ENCODE data around the gene GLYATL3. TPM values are rescaled to one million over a fixed set of nuclear protein-coding genes. Genes with fewer than 3 reads are reported as not detected.

The GLYATL3 gene
- total RNA-seq, 4 donors from 2014 or later: not detected

DNA sequence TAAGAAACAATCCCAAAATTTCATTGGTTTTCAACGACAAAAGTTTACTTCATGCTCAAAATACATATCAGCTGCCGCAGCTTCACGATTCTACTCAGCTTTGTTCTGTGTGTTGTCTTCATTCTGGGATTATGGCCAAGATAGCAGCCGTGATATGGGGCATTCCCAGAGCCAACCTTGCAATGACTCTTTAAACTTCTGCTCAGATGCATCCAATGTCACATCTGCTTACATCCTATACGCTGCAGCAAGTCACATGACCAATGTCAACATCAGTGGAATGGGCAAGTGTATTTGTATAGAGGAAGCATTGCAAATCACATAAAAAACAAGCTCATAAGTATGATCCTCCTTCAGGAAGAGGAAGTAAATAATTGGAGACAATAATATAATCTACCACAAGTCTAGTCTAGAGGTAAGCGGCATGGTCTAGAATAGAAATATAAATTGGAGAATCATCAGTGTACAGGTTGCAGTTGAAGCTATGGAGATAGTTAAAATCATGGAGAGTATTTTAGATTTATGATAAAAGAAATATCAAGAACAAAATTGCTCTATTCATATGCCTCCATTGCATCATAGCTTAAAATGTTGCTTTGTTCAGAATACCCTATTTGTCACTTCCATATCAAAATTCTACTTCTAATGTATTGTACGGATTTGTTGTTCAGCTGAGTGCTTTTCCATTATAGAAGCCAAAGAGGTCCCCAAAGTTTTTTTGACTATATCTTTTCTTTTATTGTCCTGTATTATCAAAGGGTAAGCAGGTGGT is 43.5 kb downstream of the GLYATL3 start:
- in situ Hi-C loops (cut with MboI; ENCODE audit: low sequenced_read_pairs in 4 of 4): loop anchor here in 1 of 4 donors (25.0 kb wide), 1 partner anchor 294 kb away; no protein-coding TSS in a partner anchor
- Histone ChIP-seq H3K4me1 (no peaks in the 10 kb centered on the region), H3K27me3 (no peaks in the 10 kb centered on the region), H3K36me3 (no peaks in the 10 kb centered on the region), H3K4me3 (no peak overlapping the region), H3K9me3 (no peaks in the 10 kb centered on the region), H3K27ac (no peak overlapping the region)
- ATAC-seq: no peak
- no peak for TF ChIP-seq POLR2A (IDR thresholded peaks at IDR 0.05)
- TF ChIP-seq, protein P1, sequence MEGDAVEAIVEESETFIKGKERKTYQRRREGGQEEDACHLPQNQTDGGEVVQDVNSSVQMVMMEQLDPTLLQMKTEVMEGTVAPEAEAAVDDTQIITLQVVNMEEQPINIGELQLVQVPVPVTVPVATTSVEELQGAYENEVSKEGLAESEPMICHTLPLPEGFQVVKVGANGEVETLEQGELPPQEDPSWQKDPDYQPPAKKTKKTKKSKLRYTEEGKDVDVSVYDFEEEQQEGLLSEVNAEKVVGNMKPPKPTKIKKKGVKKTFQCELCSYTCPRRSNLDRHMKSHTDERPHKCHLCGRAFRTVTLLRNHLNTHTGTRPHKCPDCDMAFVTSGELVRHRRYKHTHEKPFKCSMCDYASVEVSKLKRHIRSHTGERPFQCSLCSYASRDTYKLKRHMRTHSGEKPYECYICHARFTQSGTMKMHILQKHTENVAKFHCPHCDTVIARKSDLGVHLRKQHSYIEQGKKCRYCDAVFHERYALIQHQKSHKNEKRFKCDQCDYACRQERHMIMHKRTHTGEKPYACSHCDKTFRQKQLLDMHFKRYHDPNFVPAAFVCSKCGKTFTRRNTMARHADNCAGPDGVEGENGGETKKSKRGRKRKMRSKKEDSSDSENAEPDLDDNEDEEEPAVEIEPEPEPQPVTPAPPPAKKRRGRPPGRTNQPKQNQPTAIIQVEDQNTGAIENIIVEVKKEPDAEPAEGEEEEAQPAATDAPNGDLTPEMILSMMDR (IDR thresholded peaks at IDR 0.05 in 4 of 5, conservative IDR thresholded peaks at IDR 0.05 in 1 of 5): no peak
- DNase-seq: no peak
- intact Hi-C loops (cut with DNase I; ENCODE audit: low total_unique reads): no loop called here

DNA sequence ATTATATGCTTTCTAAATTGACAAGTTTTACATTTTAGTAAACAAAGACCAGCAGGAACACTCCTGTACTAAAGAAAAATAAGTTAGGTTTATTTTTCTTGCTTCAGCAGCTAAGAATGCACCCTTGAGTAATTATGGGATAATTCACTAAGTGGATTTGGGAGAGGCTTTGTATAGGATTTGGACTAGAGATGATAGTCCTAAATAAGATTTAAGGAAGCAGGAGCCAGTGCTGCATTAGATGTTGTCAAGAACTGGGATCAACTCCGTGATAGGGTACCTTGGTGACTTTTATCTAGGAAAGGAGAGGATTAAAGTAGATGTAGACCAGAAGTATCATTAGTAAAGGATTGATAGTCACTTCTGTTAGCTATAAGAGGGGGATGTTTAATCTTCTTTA is 46.6 kb downstream of the GLYATL3 start:
- H3K4me3 ChIP-seq: no peak overlapping the region
- peaks cover 0 to 9% of the 10 kb centered on the region in 2 donors for H3K4me1 ChIP-seq
- no peak for DNase-seq
- peaks cover 12 to 15% (median 15%) of the 10 kb centered on the region in 3 donors for H3K27me3 ChIP-seq
- ATAC-seq: no peak
- in situ Hi-C loops (cut with MboI; ENCODE audit: low sequenced_read_pairs in 4 of 4): loop anchor here in 1 of 4 donors (25.0 kb wide), 1 partner anchor 291 kb away; no protein-coding TSS in a partner anchor
- H3K36me3 ChIP-seq: no peaks in the 10 kb centered on the region
- TF ChIP-seq, protein P1 (IDR thresholded peaks at IDR 0.05 in 4 of 5, conservative IDR thresholded peaks at IDR 0.05 in 1 of 5): no peak
- no peak for TF ChIP-seq POLR2A (IDR thresholded peaks at IDR 0.05)
- intact Hi-C loops (cut with DNase I; ENCODE audit: low total_unique reads): no loop called here
- no peak overlapping the region for H3K27ac ChIP-seq
- no peaks in the 10 kb centered on the region for H3K9me3 ChIP-seq

DNA sequence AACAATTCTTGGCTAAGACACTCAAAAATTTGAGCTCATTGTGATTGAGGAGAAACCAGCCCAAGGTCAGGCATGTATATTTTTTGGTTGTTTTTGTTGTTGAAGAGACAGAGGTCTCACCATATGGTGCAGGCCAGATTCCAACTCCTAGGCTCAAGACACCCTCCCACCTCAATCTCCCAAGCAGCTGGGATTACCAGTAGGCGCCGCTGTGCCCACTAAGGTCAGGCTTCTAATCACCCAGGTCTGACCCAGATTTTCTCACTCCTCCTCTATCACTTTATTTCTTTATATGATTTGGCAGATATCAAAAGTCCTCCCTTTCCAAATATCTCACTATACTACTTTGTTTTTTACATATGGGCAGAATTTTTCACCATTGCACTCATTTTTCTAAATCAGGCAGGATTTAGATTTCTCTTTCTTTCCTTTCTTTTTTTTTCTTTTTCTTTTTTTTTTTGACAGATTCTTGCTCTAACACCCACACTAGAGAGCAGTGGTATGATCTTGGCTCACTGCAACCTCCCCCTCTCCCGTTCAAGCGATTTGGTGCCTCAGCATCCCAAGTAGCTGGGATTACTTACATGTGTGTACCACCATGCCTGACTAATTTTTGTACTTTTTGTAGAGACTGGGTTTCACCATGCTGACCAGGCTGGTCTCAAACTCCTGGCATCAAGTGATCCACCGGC is 49.0 kb downstream of the GLYATL3 start:
- intact Hi-C loops (cut with DNase I; ENCODE audit: low total_unique reads) (no loop called here), in situ Hi-C loops (cut with MboI; ENCODE audit: low sequenced_read_pairs in 4 of 4) (loop anchor here in 1 of 4 donors (25.0 kb wide), 1 partner anchor 289 kb away; no protein-coding TSS in a partner anchor)
- TF ChIP-seq, protein P1 (IDR thresholded peaks at IDR 0.05 in 4 of 5, conservative IDR thresholded peaks at IDR 0.05 in 1 of 5): no peak
- TF ChIP-seq POLR2A (IDR thresholded peaks at IDR 0.05): no peak
- Histone ChIP-seq H3K4me3 (no peak overlapping the region), H3K9me3 (no peaks in the 10 kb centered on the region), H3K27ac (no peak overlapping the region), H3K27me3 (peaks cover 13 to 21% (median 20%) of the 10 kb centered on the region in 3 donors), H3K36me3 (no peaks in the 10 kb centered on the region), H3K4me1 (peaks cover 0 to 10% of the 10 kb centered on the region in 2 donors)
- ATAC-seq (no peak), DNase-seq (no peak)

DNA sequence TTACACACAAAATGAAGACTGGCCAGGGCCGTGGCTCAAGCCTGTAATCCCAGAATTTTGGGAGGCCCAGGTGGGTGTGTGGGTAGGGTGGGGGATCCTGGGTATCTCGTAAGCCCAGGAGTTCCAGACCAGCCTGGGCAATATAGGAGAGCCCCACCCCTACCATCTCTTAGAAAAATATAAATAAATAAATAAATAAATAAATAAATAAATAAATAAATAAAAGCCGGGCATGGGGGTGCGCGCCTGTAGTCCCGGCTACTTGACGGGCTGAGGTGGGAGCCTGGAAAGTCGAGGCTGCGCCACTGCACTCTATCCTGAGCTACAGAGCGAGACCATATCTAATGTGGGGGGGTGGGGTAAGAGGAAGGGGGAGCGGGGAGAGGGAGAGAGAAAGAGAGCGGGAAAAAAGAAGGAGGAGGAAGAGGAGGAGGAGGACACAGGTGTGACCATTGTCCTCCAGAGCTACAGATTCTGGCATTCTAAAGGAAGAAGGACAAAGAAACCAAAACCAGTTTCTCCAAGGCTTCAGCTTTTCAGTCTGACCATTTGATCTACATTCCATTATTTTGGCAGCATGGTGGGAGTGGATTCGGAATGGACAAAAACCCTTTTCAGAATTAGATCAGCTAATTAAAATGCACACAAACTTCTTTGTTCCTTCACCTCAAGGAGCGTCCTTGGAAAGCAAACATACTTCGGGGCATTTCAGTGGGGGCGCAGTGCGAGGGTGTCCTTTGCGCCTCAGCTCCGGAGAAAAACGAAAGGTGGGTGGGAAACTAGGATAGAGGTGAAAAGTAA is 50.2 kb downstream of the GLYATL3 start:
- ATAC-seq (no peak), DNase-seq (no peak)
- Histone ChIP-seq H3K4me1 (peaks cover 0 to 10% of the 10 kb centered on the region in 2 donors), H3K36me3 (no peaks in the 10 kb centered on the region), H3K4me3 (peak overlapping the region; percentile 38 to 60 (median 54)), H3K27ac (no peak overlapping the region), H3K27me3 (peaks cover 13 to 21% (median 20%) of the 10 kb centered on the region in 3 donors), H3K9me3 (no peaks in the 10 kb centered on the region)
- TF ChIP-seq, protein P1 (IDR thresholded peaks at IDR 0.05 in 4 of 5, conservative IDR thresholded peaks at IDR 0.05 in 1 of 5): no peak
- no peak for TF ChIP-seq POLR2A (IDR thresholded peaks at IDR 0.05)
- in situ Hi-C loops (cut with MboI; ENCODE audit: low sequenced_read_pairs in 4 of 4) (loop anchor here in 1 of 4 donors (25.0 kb wide), 1 partner anchor 287 kb away; no protein-coding TSS in a partner anchor), intact Hi-C loops (cut with DNase I; ENCODE audit: low total_unique reads) (no loop called here)
